Natural killer cell (primary cell): ENCODE results near the gene ARL15. TPM values are rescaled to one million over a fixed set of nuclear protein-coding genes. Genes with fewer than 3 reads are reported as not detected.

Source experiments
- ATAC-seq, 3 donors: fragments of 150-1000 bp in 2 of 3; fragments of 200-7000 bp in 1 of 3; cut with Tn5 transposase; 1 replicate in 1 of 3; 2 replicates in 2 of 3; pipeline ENCODE4 v1.10.0; 2021; ENCODE audit warnings: mild to moderate bottlenecking in 2 of 3, moderate library complexity in 2 of 3
- DNase-seq, 2 donors: peaks; one replicate each; pipeline versions ENCODE4 v3.0.0 to v3.0.0-alpha.2; 2013 to 2021; ENCODE audit warnings: mixed read lengths in 1 of 2
- H3K27ac ChIP-seq: one replicate; pipeline ENCODE4 v1.5.1; 2013; ENCODE audit warnings: mild to moderate bottlenecking, low read length
- H3K27me3 ChIP-seq: one replicate; pipeline ENCODE4 v1.6.1; 2013; ENCODE audit warnings: low read length; ENCODE audit not compliant: control insufficient read depth, insufficient read depth
- H3K36me3 ChIP-seq: one replicate; pipeline ENCODE4 v1.6.1; 2013; ENCODE audit warnings: low read length; ENCODE audit not compliant: control insufficient read depth, insufficient read depth
- H3K4me1 ChIP-seq: one replicate; pipeline ENCODE4 v1.6.1; 2013; ENCODE audit warnings: low read length; ENCODE audit not compliant: control insufficient read depth, insufficient read depth
- H3K4me3 ChIP-seq: one replicate; pipeline ENCODE4 v1.5.1; 2013; ENCODE audit warnings: low read length
- H3K9me3 ChIP-seq: one replicate; pipeline ENCODE4 v1.6.1; 2013; ENCODE audit warnings: low read length; ENCODE audit not compliant: control insufficient read depth, insufficient read depth
- H3K27ac Mint-ChIP-seq, 2 donors: one replicate each; pipeline ENCODE4 v1.8.0; 2022; ENCODE audit warnings: mild to moderate bottlenecking in 2 of 2, mixed read lengths in 2 of 2, moderate library complexity in 1 of 2
- H3K27me3 Mint-ChIP-seq, 2 donors: one replicate each; pipeline ENCODE4 v1.8.0; 2022; ENCODE audit warnings: low read depth in 2 of 2, mixed read lengths in 2 of 2
- H3K36me3 Mint-ChIP-seq: one replicate; pipeline ENCODE4 v1.8.0; 2022; ENCODE audit warnings: mixed read lengths
- H3K4me1 Mint-ChIP-seq, 2 donors: one replicate each; pipeline ENCODE4 v1.8.0; 2022; ENCODE audit warnings: mixed read lengths in 2 of 2
- H3K4me3 Mint-ChIP-seq: one replicate; pipeline ENCODE4 v1.8.0; 2022; ENCODE audit warnings: mild to moderate bottlenecking, moderate library complexity, mixed read lengths
- H3K9me3 Mint-ChIP-seq, 2 donors: one replicate each; pipeline ENCODE4 v1.8.0; 2022; ENCODE audit warnings: mixed read lengths in 2 of 2
- WGBS: methylation state at CpG from one replicate; pipeline ENCODE4 v1.1.7; 2013; ENCODE audit warnings: missing lambda C conversion rate; ENCODE audit not compliant: insufficient coverage; 5-methylcytosine and 5-hydroxymethylcytosine counted together
- intact Hi-C: fragments of 100-400 bp; cut with micrococcal nuclease; formaldehyde crosslinking; loops from one replicate; pipeline ENCODE4 v1.14.2; 2022
- total RNA-seq, 4 donors: library from RNA; stranded (reverse); fragments of 120-200 nt in 1 of 4; gene quantifications; one replicate each; pipeline versions ENCODE4 v1.2.3 to v1.2.4, GENCODE V29; 2013 to 2022
- TF ChIP-seq, protein P1 (sequence below): fragments of 200-600 bp; IDR thresholded peaks from one replicate; pipeline ENCODE4 v1.8.0; 2022; ENCODE audit warnings: antibody characterized with exemption

ARL15 gene
- total RNA-seq, 3 donors from 2014 or later (not counting 1 experiment from before 2014, with no cell fraction given): 28.9 to 35.1 (median 33.1) TPM

DNA sequence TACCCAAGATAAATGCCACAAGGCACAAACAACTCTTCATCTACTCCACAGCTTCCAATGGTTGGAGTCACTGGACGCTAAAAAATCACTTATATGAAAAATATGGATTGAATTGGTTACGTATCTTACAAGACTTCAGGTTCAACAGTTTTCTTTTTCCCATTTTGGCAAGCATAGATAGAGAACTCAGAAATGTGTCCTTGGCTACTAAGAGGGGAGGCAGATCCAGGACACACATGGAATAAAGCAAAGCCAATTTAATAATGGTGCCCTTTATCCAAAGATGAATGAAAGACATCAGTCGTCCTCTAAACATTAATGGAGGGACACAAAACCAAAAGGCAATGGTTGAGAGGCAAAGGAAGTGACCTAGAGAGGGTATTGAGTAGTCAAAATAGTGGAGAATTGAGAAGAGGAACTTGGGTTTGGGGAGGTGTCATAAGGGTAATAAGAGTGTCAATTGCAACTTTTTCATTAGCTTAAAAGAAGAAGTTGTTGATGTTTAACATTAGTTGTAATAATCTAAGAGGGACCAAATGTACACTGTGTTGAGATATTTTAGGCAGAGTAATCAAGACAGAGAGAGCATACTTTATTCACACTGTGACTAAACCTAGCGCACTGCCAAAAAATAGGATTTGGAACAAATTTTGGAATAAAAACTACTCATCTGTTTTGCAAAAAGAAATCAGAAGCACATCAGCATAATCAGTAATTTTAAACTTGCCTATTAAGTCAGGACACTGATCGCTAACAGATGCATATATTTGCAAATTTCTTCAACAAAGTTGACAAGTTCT lies 308.2 kb downstream of the ARL15 start:
- Mint-ChIP-seq H3K27ac (no peak overlapping the region), H3K27me3 (no peaks in the 10 kb centered on the region), H3K36me3 (no peaks in the 10 kb centered on the region), H3K4me3 (no peak overlapping the region), H3K9me3 (peaks cover 0 to 4% of the 10 kb centered on the region in 2 donors), H3K4me1 (peaks cover 6 to 11% of the 10 kb centered on the region in 2 donors)
- Histone ChIP-seq H3K27ac (no peak overlapping the region), H3K9me3 (no peaks in the 10 kb centered on the region), H3K4me3 (no peak overlapping the region), H3K27me3 (no peaks in the 10 kb centered on the region), H3K36me3 (no peaks in the 10 kb centered on the region), H3K4me1 (no peaks in the 10 kb centered on the region)
- intact Hi-C loops: no loop called here
- 89% methylated on average over 5 of the region's 5 CpGs for WGBS
- DNase-seq (no peak), ATAC-seq (no peak)
- TF ChIP-seq, protein P1, sequence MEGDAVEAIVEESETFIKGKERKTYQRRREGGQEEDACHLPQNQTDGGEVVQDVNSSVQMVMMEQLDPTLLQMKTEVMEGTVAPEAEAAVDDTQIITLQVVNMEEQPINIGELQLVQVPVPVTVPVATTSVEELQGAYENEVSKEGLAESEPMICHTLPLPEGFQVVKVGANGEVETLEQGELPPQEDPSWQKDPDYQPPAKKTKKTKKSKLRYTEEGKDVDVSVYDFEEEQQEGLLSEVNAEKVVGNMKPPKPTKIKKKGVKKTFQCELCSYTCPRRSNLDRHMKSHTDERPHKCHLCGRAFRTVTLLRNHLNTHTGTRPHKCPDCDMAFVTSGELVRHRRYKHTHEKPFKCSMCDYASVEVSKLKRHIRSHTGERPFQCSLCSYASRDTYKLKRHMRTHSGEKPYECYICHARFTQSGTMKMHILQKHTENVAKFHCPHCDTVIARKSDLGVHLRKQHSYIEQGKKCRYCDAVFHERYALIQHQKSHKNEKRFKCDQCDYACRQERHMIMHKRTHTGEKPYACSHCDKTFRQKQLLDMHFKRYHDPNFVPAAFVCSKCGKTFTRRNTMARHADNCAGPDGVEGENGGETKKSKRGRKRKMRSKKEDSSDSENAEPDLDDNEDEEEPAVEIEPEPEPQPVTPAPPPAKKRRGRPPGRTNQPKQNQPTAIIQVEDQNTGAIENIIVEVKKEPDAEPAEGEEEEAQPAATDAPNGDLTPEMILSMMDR: no peak

DNA sequence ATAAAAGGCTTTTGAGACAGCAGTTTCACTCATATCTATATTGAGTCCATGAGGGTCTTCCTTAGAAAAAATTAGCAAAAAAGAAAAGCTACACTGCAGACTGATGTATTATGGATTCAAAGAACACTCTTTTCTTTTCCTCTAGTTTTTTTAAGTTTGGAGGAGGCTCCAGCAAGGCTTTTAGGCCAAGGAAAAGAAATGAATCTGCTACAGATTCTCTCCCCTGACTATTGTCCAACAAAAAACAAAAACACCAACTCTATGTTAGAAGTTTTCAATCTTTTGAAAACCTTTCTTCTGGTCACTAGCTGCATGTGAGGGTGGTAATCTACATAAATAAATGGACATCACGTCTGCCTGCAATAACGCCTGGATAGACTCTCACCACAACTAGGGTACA lies 310.4 kb downstream of the ARL15 start:
- H3K27ac Mint-ChIP-seq: no peak overlapping the region
- Histone ChIP-seq H3K27me3 (no peaks in the 10 kb centered on the region), H3K9me3 (no peaks in the 10 kb centered on the region), H3K4me1 (no peaks in the 10 kb centered on the region), H3K27ac (no peak overlapping the region), H3K4me3 (no peak overlapping the region), H3K36me3 (no peaks in the 10 kb centered on the region)
- ATAC-seq: no peak
- TF ChIP-seq, protein P1: no peak
- no CpG with 5 or more reads among the region's 2 CpGs for WGBS
- H3K36me3 Mint-ChIP-seq: no peaks in the 10 kb centered on the region
- H3K4me3 Mint-ChIP-seq: no peak overlapping the region
- DNase-seq: no peak
- peaks cover 15 to 16% of the 10 kb centered on the region in 2 donors for H3K4me1 Mint-ChIP-seq
- H3K9me3 Mint-ChIP-seq: peaks cover 0 to 4% of the 10 kb centered on the region in 2 donors
- H3K27me3 Mint-ChIP-seq: no peaks in the 10 kb centered on the region
- intact Hi-C loops: no loop called here

GRCh38 chr5:53997736-53998627 lies 312.4 kb downstream of the ARL15 start:
- H3K4me1 Mint-ChIP-seq: peaks cover 10 to 16% of the 10 kb centered on the region in 2 donors
- intact Hi-C loops: no loop called here
- no peak for ATAC-seq
- TF ChIP-seq, protein P1: no peak
- WGBS: 97% methylated on average over 4 of the region's 5 CpGs
- Histone ChIP-seq H3K27me3 (no peaks in the 10 kb centered on the region), H3K4me3 (no peak overlapping the region), H3K27ac (no peak overlapping the region), H3K4me1 (no peaks in the 10 kb centered on the region), H3K9me3 (no peaks in the 10 kb centered on the region), H3K36me3 (no peaks in the 10 kb centered on the region)
- H3K27me3 Mint-ChIP-seq: no peaks in the 10 kb centered on the region
- no peaks in the 10 kb centered on the region for H3K36me3 Mint-ChIP-seq
- H3K27ac Mint-ChIP-seq: no peak overlapping the region
- DNase-seq: no peak
- peaks cover 0 to 4% of the 10 kb centered on the region in 2 donors for H3K9me3 Mint-ChIP-seq
- H3K4me3 Mint-ChIP-seq: no peak overlapping the region
